ENCODE results near the gene PDE8A.

The PDE8A gene

DNA sequence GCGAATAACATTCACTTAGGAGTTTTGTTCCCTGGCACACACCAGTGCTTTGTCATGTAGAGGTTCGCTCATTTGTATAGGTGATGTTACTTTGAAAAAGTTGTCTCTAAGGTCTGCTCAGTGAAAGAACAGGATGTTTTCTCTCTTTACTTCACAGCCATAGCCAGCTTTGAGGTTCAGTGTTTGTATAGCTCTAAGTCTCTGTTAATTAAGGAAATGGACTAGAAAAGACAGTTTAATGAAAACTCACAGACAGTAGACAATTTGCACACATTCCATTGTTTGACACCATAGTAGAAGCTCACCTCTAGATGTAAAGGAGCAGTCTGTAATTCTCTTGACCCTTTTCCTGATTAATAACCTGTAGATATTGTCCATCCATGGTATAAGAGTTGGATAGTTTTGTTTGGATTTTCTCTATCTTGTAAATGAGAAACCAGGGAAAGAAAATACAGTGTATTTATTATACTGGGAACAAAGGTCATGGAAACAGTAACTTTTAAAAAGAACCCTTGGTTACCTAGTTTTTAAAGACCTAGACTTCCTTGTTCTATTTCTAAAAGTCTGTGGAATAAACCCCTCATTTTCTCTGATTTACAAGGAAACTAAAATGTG, 50.4 kb downstream of the PDE8A start:
- DNase-seq (ENCODE audit: low spot score) = no peak

DNA sequence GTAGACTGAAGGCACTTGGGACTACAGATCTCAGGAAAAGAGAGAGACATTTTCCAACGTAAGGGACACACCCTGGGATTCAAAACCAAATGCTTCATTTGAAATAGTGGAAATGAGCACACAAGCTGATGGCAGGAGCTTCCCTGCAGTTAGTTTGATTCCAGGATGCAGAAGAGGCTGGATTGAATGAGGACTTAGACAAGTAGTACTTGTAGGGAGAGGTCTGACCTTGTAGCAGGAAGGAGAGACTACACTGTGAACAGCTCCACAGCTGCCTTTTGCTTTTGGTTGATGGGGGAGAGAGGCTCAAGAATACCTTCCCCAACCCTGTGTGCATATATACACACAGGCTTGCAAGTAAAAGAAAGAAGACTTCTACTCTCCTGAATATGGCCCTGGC, 51.5 kb downstream of the PDE8A start:
- no peak for DNase-seq (ENCODE audit: low spot score)

DNA sequence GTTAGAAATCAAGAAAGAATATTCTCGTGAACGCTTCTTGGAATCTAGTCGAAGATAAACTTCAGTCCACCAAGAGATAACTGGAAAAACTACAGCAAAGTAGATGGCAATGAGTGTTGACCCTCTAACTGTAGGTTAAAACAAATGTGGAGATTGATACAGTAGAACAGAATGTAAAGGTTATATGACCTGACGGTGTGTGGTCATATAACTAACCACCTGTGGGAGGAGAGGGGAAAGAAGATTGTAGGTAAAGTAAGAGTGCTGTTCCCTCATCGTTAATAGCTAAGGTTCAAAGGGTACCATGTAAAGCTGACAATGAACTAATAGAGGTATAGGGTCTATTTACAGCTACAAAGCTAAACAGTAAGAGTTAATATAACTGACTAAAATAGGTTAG, 52.6 kb downstream of the PDE8A start:
- no peak for DNase-seq (ENCODE audit: low spot score)

DNA sequence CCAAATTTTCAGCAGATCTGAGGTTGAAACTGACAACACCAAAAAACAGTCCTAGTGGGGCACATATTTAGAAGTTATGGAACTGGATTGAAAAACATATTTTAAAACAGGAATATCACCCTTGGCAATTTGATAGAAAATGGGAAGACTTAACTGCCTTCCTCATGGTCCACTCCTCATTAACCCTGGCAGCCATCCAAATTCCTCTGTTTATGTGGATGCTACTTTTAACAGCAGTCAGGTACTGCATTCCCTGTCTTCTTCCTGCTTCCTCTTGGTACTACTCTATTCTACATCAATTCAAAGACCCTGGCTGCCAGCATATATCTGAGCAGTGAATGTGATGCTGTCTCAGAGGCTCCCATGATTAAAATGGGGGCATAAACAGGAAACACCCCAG, 54.3 kb downstream of the PDE8A start:
- DNase-seq (ENCODE audit: low spot score) = no peak

DNA sequence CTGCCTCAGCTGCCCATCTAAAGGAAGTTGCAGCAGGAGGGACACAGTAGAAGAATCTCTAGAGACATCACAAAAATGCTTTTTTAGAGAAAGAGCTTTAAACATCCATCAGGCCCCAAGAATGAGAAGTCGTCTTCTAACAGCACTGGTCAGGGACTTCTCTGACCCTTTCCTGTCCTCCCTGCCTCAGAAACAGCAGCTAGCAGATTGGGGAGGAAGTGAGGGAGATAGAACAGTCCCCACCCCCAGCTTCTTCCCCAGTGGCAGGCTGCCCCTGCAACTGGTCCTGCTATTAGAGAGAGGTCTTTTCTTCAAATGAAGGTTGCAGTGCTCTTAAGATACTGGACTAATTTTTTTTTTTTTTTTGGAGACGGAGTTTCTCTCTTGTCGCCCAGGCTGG, 55.1 kb downstream of the PDE8A start:
- DNase-seq (ENCODE audit: low spot score) = no peak

DNA sequence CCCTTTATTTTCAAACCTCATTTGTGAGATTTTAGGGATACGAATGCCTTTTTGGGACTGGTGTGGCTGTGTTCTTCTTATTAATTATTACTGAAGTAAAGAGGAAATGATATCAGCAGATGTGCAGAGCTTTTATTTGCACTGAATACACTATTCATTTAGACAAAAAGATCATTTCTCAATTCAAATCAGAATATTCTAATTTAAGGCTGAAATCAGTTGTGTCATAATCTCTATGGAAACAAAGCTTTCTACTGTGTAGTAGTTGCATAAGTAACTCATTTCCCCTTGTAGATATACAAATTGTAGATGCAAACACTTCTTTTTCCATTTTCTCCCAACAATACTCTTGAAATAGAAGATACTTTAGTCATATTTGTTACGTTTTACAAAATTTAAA, 56.0 kb downstream of the PDE8A start:
- DNase-seq (ENCODE audit: low spot score) = no peak

DNA sequence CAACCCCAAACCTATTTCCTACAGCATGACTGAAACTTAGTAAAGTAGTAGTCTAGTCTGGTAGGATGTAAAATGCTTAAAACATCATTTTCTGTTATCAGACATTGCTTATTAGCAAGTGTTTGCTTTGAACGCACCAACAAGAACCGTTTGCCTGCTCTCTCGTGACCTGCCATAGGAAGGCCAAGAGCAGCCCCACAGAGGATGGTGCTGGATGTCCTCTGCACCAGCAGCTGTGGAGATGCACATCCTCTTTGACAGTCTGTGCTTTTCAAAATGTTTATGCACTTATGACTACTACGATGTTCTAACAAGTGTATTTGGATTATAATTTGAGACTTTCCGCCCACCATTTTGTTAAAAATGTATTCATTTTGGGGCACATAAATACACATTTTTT, 59.6 kb downstream of the PDE8A start:
- no peak for DNase-seq (ENCODE audit: low spot score)

DNA sequence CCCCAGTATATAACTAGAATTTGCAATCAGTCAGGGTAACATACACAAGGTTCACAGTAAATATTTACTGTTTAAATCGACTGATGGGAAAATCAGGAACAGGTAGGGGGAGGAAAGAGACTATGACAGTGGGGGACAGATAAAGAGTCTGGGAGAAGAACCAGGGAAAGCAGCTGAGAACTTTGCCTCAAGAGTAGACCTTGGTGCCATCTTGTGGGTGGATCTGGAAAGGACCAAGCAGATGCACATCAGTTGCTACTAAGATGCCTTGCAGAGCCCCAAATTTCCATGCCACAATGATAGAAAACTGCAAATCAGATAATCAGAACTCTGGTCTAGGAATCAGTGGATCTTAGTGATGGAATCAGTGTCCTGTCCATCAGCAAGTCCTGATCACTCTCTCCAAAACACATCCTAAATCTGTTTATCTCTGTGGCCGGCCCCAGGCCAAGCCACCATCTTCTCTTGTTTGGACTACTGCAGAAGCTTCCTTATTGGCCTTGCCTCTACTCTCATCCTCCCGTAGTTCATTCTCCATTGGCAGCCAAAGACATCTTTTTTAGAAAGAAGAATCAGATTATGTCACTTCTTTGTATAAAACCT, 62.7 kb downstream of the PDE8A start:
- DNase-seq (ENCODE audit: low spot score) = peak; percentile 74

DNA sequence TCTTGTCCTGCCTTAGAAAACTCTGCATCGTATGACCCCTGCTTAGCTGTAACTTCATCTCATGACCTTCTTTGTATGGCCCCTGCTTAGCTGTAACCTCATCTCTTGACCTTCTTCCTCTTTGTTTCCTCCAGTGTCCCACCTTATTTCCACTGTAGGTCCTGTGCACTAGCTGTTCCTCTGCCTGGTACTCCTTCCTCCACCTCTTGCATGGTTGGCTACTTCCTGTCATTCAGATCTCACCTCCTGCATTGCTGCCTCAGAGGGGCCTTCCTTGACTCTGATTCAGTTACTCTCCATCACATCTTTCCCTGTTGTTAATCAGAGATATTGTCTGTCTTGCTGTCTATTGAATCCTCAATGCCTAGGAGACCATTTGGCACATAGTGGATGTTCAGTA, 63.2 kb downstream of the PDE8A start:
- DNase-seq (ENCODE audit: low spot score) = no peak

DNA sequence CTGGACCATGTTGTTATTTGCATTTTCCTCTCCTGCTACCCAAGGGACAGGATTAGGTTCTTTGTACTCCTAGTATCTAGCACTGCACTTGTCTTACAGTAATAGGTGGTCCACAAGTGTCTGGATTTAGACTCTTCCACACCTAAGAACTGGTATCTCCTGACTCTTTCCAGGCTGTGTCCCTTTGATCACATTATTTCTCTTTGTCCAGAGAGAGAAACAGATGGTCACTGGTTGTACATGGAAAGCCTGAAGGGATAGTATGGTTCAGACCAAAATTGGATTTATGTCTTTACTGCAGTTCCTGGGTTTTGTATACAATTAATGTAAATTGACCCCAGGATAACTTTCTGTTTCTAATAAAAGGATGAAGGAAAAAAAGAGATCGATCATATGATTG, 64.0 kb downstream of the PDE8A start:
- no peak for DNase-seq (ENCODE audit: low spot score)

DNA sequence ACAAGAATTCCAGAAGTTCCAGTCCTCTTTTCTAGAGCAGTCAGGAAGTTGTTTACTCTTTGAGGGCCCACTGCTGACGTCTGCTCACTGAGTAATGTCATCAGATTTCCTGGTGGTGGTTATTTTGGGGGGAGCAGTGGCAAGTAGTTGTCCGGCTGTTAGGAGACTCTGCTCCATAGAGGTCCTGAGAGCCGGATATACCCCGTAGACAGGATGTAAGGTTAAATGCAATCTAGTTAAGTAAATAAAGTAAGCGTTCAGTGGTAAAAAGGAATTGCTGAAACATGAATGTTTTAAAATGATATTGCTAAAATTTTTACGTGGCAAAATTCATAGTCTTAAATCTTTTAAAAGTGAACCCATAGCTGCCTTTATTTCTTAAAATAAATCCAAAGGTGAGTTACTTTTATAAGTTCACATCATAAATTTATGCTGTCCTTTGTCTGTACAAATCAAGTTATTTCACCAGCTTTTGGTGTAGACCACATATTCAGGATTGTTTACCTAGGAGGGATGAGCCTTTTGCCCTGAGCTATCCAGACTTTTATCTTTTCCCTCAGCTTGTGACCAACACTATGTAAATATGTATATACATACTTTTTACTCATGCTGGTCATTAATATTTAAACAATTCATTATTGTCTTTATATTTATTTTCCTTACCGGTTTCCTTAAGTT, 65.8 kb downstream of the PDE8A start:
- DNase-seq (ENCODE audit: low spot score) = peak; percentile 70

DNA sequence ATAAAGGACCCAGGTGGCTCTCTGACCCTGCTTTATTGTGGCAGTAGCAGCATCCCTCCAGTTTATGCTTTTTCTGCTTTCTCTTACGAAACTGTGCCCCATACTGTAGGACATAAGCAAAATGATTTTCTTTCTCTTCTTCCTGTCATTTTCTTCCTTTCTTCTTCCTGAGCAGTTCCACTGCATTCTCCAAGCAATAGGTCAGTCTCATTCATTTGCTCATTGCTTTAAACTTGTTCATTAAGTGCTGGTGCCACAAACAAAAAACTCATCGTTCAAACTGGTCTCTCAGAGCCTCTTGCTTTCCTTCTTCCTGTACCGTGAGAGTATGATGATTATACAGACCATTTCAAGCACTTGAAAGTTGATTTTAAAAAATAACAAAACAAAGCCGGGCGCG, 66.8 kb downstream of the PDE8A start:
- no peak for DNase-seq (ENCODE audit: low spot score)

DNA sequence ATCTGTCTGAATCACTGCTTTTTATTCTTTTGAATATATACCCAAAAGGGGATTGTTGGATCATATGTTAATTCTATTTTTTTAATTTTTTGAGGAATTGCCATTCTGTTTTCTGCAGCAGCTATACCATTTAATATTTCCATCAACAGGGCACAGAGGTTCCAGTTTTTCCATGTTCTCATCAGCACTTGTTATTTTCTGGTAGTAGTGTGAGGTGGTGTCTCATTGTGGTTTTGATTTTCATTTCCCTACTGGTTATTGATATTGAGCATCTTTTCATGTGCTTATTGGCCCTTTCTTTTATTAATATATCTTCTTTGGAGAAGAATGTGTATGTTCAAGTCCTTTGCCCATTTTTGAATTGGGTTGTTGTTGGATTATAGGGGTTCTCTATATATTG, 68.1 kb downstream of the PDE8A start:
- no peak for DNase-seq (ENCODE audit: low spot score)

DNA sequence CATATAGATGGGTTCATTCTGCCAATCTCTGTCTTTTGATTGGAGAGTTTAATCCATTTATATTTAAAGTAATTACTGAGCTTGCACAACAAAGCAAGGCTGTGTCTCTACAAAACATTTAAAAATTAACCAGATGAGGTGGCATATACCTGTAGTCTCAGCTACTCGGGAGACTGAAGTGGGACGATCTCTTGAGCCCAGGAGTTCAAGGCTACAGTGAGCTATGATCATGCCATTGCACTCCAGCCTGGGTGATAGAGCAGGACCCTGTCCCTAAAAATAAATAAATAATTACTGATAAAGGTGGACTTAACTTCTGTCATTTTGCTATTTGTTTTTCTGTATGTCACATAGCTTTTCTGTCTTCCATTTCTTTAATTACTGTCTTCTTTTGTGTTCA, 78.1 kb downstream of the PDE8A start:
- no peak for DNase-seq (ENCODE audit: low spot score)

DNA sequence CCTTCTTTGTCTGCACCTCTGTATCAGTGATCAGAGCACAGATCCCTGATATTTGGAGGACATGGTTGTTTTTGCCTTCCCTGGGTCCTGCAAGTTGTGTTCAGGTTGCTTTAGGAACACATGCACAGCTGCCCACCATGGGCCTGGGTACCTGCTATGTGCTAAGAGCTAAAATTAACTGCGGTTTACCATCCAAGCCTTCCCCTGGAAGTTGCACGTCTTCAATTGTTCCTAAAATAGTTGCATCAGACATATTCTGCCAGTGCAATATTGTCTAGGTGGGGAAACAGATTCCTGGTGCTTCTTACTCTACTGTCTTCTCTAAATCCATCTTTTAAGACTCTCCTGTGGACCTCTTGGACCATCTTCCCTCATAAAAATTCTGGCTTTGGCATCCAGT, 80.9 kb downstream of the PDE8A start:
- no peak for DNase-seq (ENCODE audit: low spot score)

DNA sequence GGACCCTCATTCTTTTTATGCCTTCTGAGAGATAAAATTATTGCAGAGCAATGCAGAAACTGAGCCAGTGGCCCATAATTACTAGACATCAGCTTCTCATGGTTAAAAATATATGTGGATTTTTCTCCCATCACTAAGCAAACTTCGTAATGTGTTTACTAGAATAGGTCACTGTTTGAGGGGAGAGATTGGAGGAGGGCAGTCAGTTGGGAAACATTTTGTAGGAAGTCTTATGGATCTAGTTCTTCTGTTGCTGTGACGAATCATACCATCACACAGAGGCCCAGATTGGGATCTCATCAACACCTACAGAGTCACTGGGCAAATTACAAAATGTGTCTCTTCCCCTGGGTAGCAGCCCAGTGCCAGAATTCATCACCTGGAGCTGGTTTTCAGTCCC, 81.4 kb downstream of the PDE8A start:
- DNase-seq (ENCODE audit: low spot score) = no peak

DNA sequence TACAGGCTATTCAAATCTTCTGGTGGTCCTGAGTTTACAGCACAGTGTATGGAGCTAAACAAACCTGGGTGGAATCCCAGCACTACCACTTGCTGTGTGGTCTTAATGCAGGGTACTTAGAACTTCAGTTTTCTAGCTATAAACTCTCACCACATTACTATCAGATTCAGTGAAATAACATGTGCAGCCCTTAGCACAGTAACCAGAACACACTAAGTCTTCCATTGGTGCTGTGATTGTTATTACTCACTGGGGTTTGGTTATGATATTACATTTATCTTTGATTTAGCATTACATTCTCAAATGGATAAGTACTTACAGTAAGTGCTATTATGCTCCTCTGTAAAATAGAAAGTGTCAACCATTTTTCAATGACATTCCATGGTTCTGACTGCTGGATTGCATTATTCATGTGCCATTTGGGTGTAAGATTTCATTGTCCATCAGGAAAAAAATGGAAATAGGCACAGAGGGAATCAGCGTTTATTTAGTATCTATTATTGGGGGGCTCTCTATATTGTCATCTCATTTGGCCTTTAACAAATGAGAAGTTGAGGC, 81.9 kb downstream of the PDE8A start:
- no peak for DNase-seq (ENCODE audit: low spot score)

DNA sequence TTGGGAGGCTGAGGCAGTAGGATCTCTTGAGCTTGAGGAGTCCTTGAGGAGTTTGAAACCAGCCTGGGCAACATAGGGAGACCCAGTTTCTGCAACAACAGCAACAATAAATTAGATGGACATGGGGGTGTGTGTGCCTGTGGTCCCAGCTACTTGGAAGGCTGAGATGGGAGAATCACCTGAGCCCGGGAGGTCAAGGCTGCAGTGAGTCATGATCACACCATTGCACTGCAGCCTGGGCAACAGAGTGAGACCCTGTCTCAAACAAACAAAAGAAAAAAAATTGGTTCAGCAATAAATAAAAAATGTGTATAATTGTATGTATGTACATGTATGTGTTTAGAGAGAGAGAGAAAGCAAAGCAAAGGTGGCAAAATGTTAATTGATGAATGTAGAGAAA, 83.1 kb downstream of the PDE8A start:
- no peak for DNase-seq (ENCODE audit: low spot score)

DNA sequence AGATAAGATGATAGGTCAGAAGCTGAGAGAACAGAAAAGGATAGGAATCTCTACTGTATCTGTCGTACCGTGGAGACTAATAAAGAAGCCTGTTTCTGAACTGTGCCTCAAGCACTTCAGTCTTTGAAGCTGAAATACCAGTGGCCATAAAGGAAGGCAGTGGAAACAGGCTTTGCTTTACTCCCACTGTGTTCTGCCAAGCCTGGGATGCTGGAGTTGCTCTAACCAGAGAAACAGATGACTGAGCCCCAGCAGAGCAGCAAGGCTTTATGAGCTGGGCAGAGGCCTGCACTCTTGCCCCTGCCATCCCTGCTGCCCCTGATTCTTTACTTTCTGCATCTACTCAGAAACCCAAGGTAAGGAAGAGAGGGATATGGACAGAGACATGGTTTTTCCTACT, 89.4 kb downstream of the PDE8A start:
- DNase-seq (ENCODE audit: low spot score) = no peak

DNA sequence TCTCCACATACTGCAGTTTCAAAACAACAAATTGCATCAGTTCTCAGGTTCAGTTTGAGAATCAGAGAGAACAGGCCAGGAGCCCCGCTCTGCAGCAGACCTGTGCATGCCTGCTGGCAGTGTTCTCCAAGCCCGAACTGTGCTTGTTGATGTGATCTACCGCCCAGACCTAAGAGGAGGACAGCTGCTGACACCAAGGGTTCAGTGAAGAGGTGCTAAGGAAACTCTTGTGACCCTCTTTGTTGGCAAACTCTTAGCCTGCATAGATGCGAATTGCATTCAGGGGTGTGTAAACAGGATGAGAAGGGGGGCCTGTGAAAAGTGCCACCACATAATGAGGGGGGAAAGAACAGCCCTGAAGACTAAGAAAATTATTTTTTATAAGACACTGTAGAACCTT, 89.8 kb downstream of the PDE8A start:
- DNase-seq (ENCODE audit: low spot score) = no peak

DNA sequence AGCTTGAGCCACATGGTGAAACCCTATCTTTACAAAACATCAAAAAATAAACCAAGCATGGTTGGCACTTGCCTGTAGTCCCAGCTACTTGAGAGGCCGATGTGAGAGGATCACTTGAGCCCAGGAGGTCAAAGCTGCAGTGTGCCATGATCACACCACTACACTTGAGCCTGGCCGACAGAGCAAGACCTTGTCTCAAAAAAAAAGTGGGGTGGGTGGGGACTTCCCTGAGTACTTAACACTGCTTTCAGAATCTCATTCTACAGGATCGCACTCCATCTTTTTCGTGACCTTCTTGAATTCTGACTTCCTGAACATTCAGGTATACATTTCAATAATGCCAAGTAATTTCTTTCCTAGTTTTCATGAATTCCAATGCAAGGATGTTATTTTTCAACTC, 91.3 kb downstream of the PDE8A start:
- no peak for DNase-seq (ENCODE audit: low spot score)

DNA sequence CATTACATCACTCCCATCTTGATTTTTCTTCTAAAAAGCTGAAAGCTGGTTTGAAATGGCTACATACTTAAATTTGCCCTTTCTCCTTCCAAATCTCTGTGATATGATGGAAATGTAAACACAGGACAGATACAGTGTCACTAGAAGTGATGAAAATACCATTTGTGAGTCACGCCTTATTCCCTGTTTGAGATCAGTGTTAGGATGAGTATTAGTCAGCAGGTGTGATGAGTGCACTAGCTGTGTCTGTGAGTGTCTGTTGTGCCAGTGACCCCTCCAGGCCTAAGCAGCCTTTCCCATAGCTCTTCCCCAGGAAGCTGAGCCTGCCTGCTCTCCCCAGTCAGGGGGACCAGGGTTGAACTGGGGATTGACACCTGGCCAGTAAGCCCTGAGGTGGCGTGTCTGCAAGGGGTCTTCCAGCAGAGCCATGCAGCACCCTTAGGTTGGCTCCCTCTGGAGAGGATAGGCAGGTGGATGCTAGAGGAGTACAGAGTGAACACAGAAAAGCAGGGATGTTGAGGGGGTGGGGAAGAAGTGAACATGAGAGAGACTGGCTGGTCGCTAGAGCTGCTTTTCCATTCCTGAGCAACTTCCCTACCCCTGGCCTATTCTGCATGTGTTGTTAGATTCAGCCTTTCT, 92.0 kb downstream of the PDE8A start:
- no peak for DNase-seq (ENCODE audit: low spot score)

DNA sequence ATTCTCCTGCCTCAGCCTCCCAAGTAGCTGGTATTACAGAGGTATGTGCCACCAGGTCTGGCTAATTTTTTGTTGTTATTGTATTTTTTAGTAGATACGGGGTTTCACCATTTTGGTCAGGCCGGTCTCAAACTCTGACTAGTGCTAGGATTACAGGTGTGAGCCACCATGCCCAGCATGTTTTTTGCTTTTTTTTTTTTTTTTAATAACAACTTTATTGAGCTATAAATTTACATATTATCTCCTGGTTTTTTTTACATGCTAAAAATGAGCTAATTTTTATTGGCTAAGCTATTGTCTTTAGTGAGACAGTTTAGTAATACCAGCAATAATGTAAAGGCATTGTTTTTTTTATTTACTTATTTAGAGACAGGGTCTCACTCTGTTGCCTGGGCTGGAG, 105.2 kb downstream of the PDE8A start:
- DNase-seq (ENCODE audit: low spot score) = no peak
